ENCODE measurements around the gene SPACA6.

- TF ChIP-seq NR3C1 (CRISPR knock-in tag; conservative IDR thresholded peaks at IDR 0.05; ENCODE audit: low read depth): no peak
- no peak for TF ChIP-seq SMAD3 (CRISPR knock-in tag; IDR thresholded peaks at IDR 0.05; ENCODE audit: borderline replicate concordance)
- TF ChIP-seq ZNF423 (CRISPR knock-in tag; IDR thresholded peaks at IDR 0.05): no peak
Observed at GRCh38 chr19:51750400-51751094, 57.4 kb downstream of the SPACA6 start.

All from WTC11 (cell line).